Measurements from ENCODE around the gene UPK1B. TPM values are rescaled to one million over a fixed set of nuclear protein-coding genes. Genes with fewer than 3 reads are reported as not detected.
A peak's percentile ranks its signal among the peaks of the same experiment; 100 is the strongest.

The UPK1B gene
- polyA plus RNA-seq, 4 donors, result 0.40 TPM; not detected in 3

DNA sequence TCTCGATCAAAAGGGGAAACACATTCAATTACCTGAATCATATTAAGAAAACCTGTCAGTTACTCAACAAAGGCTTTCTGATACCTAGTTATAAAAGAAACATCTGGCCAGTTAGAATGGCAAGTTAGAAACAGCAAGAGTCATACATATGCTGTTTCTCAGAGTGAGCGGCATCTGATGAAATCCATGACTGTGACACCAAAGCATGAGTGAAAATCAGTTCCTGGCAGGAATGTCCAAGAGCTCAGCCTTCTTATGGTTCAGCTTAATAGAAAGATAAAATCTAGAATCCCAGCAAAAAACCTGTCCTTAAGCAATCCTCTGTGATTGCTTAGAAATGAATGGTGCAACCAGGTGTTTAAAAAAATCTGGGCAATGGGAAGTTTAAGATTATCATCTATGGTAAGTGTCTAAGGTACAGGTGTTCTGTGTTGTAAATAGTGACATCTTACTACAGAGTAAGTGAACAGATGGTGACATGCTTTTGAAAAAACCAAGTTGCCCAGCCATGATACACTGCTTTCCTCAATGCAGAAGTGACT, 48.5 kb downstream of the UPK1B start:
- H3K4me1 ChIP-seq (ENCODE audit: control insufficient read depth in 3 of 3, insufficient read depth in 2 of 3, low read depth in 1 of 3, low read length in 2 of 3), result peaks cover 5 to 44% (median 8%) of the 10 kb centered on the region in 3 donors
- WGBS, 3 donors, result 94 to 100% (median 96%) methylated on average over 2 of the region's 2 CpGs
- peaks cover 6 to 60% (median 34%) of the 10 kb centered on the region in 3 donors for H3K36me3 ChIP-seq (ENCODE audit: control insufficient read depth in 3 of 3, insufficient read depth in 2 of 3, low read depth in 1 of 3, low read length in 3 of 3)
- H3K27me3 ChIP-seq (ENCODE audit: control insufficient read depth in 3 of 3, insufficient read depth in 3 of 3, low read length in 3 of 3), result no peaks in the 10 kb centered on the region
- no peak for FAIRE-seq
- no peak overlapping the region for H3K27ac ChIP-seq (ENCODE audit: low read depth in 1 of 3, low read length in 2 of 3)
- no peaks in the 10 kb centered on the region for H3K9me3 ChIP-seq (ENCODE audit: control insufficient read depth in 2 of 2, insufficient read depth in 1 of 2, low read depth in 1 of 2, low read length in 1 of 2)
- H3K4me3 ChIP-seq (ENCODE audit: low read depth in 1 of 3, low read length in 3 of 3), result no peak overlapping the region
- no peak for DNase-seq

DNA sequence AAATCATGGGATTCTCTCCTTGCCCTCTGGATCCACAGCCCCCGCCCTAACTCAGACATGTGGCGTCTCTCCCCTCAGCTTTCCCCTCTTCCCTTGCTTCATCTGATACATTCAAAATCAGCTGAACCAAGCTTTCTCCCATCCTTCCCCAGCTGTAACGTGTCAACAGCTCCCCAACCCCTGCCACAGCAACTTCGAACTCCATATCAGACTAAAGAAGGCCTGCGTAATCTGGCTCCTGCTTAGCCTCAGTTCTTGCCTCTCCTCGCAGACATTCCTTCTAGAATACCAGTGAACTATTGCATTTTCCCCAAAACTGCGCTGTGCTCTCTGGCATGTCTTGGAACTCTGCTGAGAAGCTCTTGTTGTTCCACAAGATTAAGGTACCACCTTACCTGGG, 49.0 kb downstream of the UPK1B start:
- 89 to 95% (median 92%) methylated on average over 7 of the region's 7 CpGs for WGBS, 3 donors
- H3K27ac ChIP-seq (ENCODE audit: low read depth in 1 of 3, low read length in 2 of 3), result no peak overlapping the region
- H3K4me1 ChIP-seq (ENCODE audit: control insufficient read depth in 3 of 3, insufficient read depth in 2 of 3, low read depth in 1 of 3, low read length in 2 of 3), result peaks cover 5 to 47% (median 8%) of the 10 kb centered on the region in 3 donors
- FAIRE-seq, result no peak
- peaks cover 6 to 56% (median 29%) of the 10 kb centered on the region in 3 donors for H3K36me3 ChIP-seq (ENCODE audit: control insufficient read depth in 3 of 3, insufficient read depth in 2 of 3, low read depth in 1 of 3, low read length in 3 of 3)
- H3K27me3 ChIP-seq (ENCODE audit: control insufficient read depth in 3 of 3, insufficient read depth in 3 of 3, low read length in 3 of 3), result no peaks in the 10 kb centered on the region
- no peak for DNase-seq
- no peaks in the 10 kb centered on the region for H3K9me3 ChIP-seq (ENCODE audit: control insufficient read depth in 2 of 2, insufficient read depth in 1 of 2, low read depth in 1 of 2, low read length in 1 of 2)
- no peak overlapping the region for H3K4me3 ChIP-seq (ENCODE audit: low read depth in 1 of 3, low read length in 3 of 3)

DNA sequence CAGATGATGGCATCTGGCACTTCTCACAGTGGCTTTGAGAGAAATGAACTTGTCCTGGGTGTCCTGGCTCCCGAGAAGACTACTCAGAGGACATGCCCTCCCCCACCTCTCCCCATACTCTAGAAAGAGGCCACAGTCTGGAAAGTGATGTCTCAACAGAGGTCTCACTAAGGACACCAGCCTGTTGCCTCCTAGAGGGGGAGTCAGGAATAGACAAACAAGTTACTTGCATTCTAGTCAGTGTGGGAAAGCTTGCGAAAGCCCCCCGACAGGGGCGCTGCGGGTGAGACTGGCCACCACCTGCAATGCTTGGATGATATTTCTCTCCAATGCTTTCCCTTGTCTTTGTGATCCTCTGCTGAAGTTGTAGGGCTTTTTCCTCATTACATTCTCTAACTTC, 50.1 kb downstream of the UPK1B start:
- Histone ChIP-seq H3K4me3 (ENCODE audit: low read depth in 1 of 3, low read length in 3 of 3) (no peak overlapping the region), H3K9me3 (ENCODE audit: control insufficient read depth in 2 of 2, insufficient read depth in 1 of 2, low read depth in 1 of 2, low read length in 1 of 2) (no peaks in the 10 kb centered on the region), H3K36me3 (ENCODE audit: control insufficient read depth in 3 of 3, insufficient read depth in 2 of 3, low read depth in 1 of 3, low read length in 3 of 3) (peaks cover 6 to 50% (median 28%) of the 10 kb centered on the region in 3 donors), H3K4me1 (ENCODE audit: control insufficient read depth in 3 of 3, insufficient read depth in 2 of 3, low read depth in 1 of 3, low read length in 2 of 3) (peaks cover 5 to 44% (median 8%) of the 10 kb centered on the region in 3 donors), H3K27me3 (ENCODE audit: control insufficient read depth in 3 of 3, insufficient read depth in 3 of 3, low read length in 3 of 3) (no peaks in the 10 kb centered on the region), H3K27ac (ENCODE audit: low read depth in 1 of 3, low read length in 2 of 3) (no peak overlapping the region)
- no peak for DNase-seq
- 94 to 96% (median 95%) methylated on average over 5 of the region's 5 CpGs for WGBS, 3 donors
- FAIRE-seq, result no peak

DNA sequence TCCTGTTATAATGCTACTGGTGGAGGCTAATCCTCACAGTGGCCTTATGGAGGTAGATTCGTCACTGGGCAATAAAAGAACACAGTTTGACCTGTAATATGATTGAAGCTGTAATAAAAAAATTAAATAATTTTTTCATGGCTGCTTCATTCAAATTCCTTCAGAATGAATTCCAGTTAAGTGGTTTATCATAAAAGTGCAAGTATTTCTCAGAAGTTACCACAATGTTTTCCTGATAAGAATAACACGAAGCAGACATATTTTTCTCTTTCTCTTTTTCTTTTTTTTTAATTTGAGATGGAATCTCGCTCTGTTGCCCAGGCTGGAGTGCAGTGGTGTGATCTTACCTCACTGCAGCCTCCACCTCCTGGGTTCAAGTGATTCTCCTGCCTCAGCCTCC, 51.7 kb downstream of the UPK1B start:
- Histone ChIP-seq H3K4me1 (ENCODE audit: control insufficient read depth in 3 of 3, insufficient read depth in 2 of 3, low read depth in 1 of 3, low read length in 2 of 3) (peaks cover 3 to 33% (median 8%) of the 10 kb centered on the region in 3 donors), H3K27me3 (ENCODE audit: control insufficient read depth in 3 of 3, insufficient read depth in 3 of 3, low read length in 3 of 3) (no peaks in the 10 kb centered on the region), H3K36me3 (ENCODE audit: control insufficient read depth in 3 of 3, insufficient read depth in 2 of 3, low read depth in 1 of 3, low read length in 3 of 3) (peaks cover 6 to 50% (median 32%) of the 10 kb centered on the region in 3 donors), H3K9me3 (ENCODE audit: control insufficient read depth in 2 of 2, insufficient read depth in 1 of 2, low read depth in 1 of 2, low read length in 1 of 2) (no peaks in the 10 kb centered on the region), H3K4me3 (ENCODE audit: low read depth in 1 of 3, low read length in 3 of 3) (no peak overlapping the region), H3K27ac (ENCODE audit: low read depth in 1 of 3, low read length in 2 of 3) (no peak overlapping the region)
- DNase-seq (peak in 1 of 2 donors; percentile 46), FAIRE-seq (no peak)
- 51 to 77% (median 51%) methylated on average over 3 of the region's 3 CpGs for WGBS, 3 donors

DNA sequence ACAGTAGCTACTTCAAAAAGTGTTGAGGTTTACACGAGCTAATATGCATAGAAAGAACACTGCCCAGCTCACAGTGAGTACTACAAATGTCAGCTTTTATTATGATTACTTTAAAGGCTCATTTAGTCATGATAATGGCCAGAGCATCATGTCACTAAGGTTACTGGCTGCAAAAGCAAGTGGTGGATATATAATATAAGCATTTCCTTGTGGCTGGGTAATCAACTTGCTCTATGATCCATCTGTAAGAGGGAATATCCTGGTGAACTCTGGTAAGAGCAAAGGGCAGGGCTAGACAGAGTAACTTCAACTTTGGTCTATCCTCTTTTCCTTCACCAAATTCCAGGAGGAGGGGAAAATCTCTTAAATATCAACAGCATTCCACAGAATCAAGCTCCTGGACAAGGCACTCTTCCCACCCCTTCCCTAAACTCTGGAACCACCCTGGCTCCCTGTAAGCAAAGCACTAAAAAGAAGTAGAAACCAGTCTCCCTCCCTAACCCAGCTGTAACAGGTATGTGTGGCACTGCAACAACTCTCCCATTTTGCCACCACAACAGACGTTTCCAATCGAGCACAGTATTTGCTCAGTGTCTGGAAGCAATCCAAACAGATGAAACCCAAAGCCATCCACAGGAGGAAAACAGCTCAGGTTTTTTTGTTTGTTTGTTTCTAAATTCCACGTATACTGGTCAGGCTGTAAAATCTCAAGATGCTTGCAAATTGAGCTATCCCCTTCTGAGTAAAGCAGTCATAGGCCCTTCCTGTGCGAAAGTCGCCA, 53.9 kb downstream of the UPK1B start:
- Histone ChIP-seq H3K36me3 (ENCODE audit: control insufficient read depth in 3 of 3, insufficient read depth in 2 of 3, low read depth in 1 of 3, low read length in 3 of 3) (peaks cover 3 to 45% (median 31%) of the 10 kb centered on the region in 3 donors), H3K4me3 (ENCODE audit: low read depth in 1 of 3, low read length in 3 of 3) (no peak overlapping the region), H3K27me3 (ENCODE audit: control insufficient read depth in 3 of 3, insufficient read depth in 3 of 3, low read length in 3 of 3) (no peaks in the 10 kb centered on the region), H3K4me1 (ENCODE audit: control insufficient read depth in 3 of 3, insufficient read depth in 2 of 3, low read depth in 1 of 3, low read length in 2 of 3) (peaks cover 3 to 22% (median 8%) of the 10 kb centered on the region in 3 donors), H3K27ac (ENCODE audit: low read depth in 1 of 3, low read length in 2 of 3) (peak overlapping the region; percentile 39 to 61 (median 52)), H3K9me3 (ENCODE audit: control insufficient read depth in 2 of 2, insufficient read depth in 1 of 2, low read depth in 1 of 2, low read length in 1 of 2) (no peaks in the 10 kb centered on the region)
- DNase-seq (peak; percentile 67 to 85), FAIRE-seq (peak; percentile 41)
- WGBS, 3 donors, result 45 to 69% (median 59%) methylated on average over 6 of the region's 6 CpGs

DNA sequence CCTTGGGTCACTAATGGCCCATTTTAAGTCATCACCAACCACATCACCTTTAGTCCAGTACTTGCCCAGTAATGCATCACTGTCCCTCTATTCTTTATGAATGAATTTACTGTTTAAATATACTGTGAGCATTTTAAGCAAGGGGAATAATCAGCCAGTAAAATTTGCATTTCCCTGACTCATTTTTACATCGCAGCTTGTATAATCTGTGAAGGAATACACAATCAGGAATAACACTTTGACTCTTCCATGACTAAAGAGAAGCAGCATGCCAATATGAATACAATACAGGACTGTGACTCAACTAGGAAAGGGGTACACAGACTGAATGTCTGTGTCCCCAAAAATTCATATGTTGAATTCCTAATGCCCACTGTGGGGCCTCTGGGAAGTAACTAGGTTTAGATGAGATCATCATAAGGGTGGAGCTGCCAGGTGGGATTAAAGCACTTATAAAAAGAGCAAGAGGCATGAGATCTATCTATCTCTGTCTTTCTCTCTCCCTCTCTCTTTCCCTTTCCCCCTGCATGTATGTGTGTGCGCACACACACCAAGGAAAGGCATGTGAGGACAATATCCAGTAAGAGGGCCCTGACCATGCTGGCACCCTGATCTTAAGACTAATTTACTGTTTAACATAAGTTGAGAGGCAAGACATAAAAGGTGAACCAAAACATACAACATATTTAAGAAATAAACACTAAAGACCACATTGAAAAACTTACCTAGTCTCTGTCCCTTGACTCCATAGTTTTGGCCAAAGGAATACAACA, 55.2 kb downstream of the UPK1B start:
- no peaks in the 10 kb centered on the region for H3K27me3 ChIP-seq (ENCODE audit: control insufficient read depth in 3 of 3, insufficient read depth in 3 of 3, low read length in 3 of 3)
- FAIRE-seq (no peak), DNase-seq (no peak)
- H3K27ac ChIP-seq (ENCODE audit: low read depth in 1 of 3, low read length in 2 of 3), result peak overlapping the region in 1 of 3 donors; percentile 6
- peaks cover 4 to 44% (median 30%) of the 10 kb centered on the region in 3 donors for H3K36me3 ChIP-seq (ENCODE audit: control insufficient read depth in 3 of 3, insufficient read depth in 2 of 3, low read depth in 1 of 3, low read length in 3 of 3)
- H3K4me1 ChIP-seq (ENCODE audit: control insufficient read depth in 3 of 3, insufficient read depth in 2 of 3, low read depth in 1 of 3, low read length in 2 of 3), result peaks cover 3 to 19% (median 8%) of the 10 kb centered on the region in 3 donors
- no peak overlapping the region for H3K4me3 ChIP-seq (ENCODE audit: low read depth in 1 of 3, low read length in 3 of 3)
- 91 to 96% (median 93%) methylated on average over 2 of the region's 2 CpGs for WGBS, 3 donors
- no peaks in the 10 kb centered on the region for H3K9me3 ChIP-seq (ENCODE audit: control insufficient read depth in 2 of 2, insufficient read depth in 1 of 2, low read depth in 1 of 2, low read length in 1 of 2)

DNA sequence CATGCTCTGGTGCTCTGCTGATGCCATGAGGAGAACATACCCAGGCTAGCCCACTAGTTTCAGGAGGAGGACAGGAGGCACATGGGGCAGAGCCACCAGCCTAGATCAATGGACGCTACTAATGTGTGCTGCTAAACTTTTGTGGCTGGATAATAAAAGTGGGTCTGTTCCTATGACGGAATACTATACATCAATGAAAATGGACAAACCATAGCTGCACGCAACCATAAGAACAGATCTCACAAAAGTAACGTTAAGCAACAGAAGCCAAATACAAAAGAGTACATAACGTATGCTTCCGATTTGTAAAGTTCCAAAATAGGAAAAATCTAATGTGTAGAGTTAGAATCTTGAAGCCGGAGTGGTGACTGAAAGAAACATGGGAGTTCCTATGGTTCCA, 55.8 kb downstream of the UPK1B start:
- no peaks in the 10 kb centered on the region for H3K27me3 ChIP-seq (ENCODE audit: control insufficient read depth in 3 of 3, insufficient read depth in 3 of 3, low read length in 3 of 3)
- H3K27ac ChIP-seq (ENCODE audit: low read depth in 1 of 3, low read length in 2 of 3), result no peak overlapping the region
- H3K36me3 ChIP-seq (ENCODE audit: control insufficient read depth in 3 of 3, insufficient read depth in 2 of 3, low read depth in 1 of 3, low read length in 3 of 3), result peaks cover 4 to 44% (median 29%) of the 10 kb centered on the region in 3 donors
- FAIRE-seq, result no peak
- no peak overlapping the region for H3K4me3 ChIP-seq (ENCODE audit: low read depth in 1 of 3, low read length in 3 of 3)
- no peaks in the 10 kb centered on the region for H3K9me3 ChIP-seq (ENCODE audit: control insufficient read depth in 2 of 2, insufficient read depth in 1 of 2, low read depth in 1 of 2, low read length in 1 of 2)
- 70 to 93% (median 76%) methylated on average over 7 of the region's 7 CpGs for WGBS, 3 donors
- DNase-seq, result no peak
- H3K4me1 ChIP-seq (ENCODE audit: control insufficient read depth in 3 of 3, insufficient read depth in 2 of 3, low read depth in 1 of 3, low read length in 2 of 3), result peaks cover 3 to 19% (median 11%) of the 10 kb centered on the region in 3 donors

DNA sequence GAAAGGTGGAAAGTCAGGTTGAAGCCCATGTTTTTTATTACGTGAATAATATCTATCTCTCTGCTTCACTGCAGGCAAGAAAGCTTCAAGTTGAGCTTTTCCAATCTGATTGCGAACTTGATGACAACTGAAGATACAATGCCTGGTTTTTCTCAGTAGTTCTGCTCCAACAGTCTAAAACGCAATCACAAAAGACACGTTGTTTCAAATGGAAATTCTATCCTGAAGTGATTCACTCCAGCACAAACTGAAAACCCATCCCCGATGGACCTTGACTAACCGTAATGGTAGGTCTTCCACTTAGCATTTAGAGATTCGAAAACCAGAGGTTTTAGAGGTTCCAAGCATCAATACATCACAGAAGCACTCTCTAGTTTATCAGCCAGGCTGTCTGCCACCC, 56.7 kb downstream of the UPK1B start:
- peaks cover 4 to 46% (median 29%) of the 10 kb centered on the region in 3 donors for H3K36me3 ChIP-seq (ENCODE audit: control insufficient read depth in 3 of 3, insufficient read depth in 2 of 3, low read depth in 1 of 3, low read length in 3 of 3)
- H3K4me3 ChIP-seq (ENCODE audit: low read depth in 1 of 3, low read length in 3 of 3), result no peak overlapping the region
- 95 to 97% (median 95%) methylated on average over 7 of the region's 7 CpGs for WGBS, 3 donors
- H3K27me3 ChIP-seq (ENCODE audit: control insufficient read depth in 3 of 3, insufficient read depth in 3 of 3, low read length in 3 of 3), result no peaks in the 10 kb centered on the region
- no peak for DNase-seq
- FAIRE-seq, result no peak
- no peaks in the 10 kb centered on the region for H3K9me3 ChIP-seq (ENCODE audit: control insufficient read depth in 2 of 2, insufficient read depth in 1 of 2, low read depth in 1 of 2, low read length in 1 of 2)
- H3K27ac ChIP-seq (ENCODE audit: low read depth in 1 of 3, low read length in 2 of 3), result no peak overlapping the region
- peaks cover 3 to 19% (median 11%) of the 10 kb centered on the region in 3 donors for H3K4me1 ChIP-seq (ENCODE audit: control insufficient read depth in 3 of 3, insufficient read depth in 2 of 3, low read depth in 1 of 3, low read length in 2 of 3)
